HG03159 (cell line): ENCODE results near the gene HELZ2.

ENCODE experiments used
- ATAC-seq: cut with Tn5 transposase; IDR thresholded peaks from one replicate; pipeline ENCODE4 v1.9.1; 2021; ENCODE audit warnings: mild to moderate bottlenecking, moderate library complexity; ENCODE audit not compliant: unreplicated experiment

HELZ2 gene

GRCh38 chr20:63553251-63553932 lies 20.6 kb downstream of the HELZ2 start:
- peak; percentile 35 for ATAC-seq

DNA sequence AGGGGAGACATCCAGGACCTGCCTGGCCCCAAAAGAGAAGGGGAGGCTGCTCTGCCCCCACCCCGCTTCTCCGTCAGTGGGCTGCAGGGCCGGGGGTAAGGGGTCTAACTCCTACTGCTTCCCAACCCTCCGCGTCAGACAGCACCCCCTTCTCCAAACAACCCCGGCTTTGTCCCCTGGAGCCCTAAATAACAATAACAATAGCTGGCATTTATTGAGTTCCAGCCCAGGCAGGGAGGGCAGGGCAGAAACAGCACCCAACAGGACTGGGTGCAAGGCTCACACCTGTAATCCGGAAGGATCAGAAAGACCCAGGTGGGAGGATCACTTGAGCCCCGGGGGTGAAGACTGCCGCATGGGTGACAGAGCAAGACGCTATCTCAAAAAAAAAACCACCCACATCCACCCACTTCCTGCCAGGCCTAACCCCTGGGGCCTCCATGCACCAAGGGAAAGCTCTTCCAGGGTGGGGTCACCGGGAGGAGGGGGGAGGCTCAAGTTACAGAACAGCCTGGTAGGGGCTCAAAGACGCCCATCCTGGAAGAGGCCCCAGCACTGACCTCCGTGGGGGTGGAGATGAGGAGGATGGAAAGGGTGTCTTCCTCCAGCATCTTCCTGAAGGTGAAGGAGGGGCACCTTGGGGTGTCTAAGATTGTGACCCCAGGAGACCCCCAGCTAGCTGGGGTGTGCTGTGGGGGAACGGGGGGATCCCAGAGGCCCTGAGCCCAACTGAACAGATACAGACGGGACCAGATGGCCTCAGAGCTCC lies 21.4 kb downstream of the HELZ2 start:
- peak; percentile 33 for ATAC-seq

DNA sequence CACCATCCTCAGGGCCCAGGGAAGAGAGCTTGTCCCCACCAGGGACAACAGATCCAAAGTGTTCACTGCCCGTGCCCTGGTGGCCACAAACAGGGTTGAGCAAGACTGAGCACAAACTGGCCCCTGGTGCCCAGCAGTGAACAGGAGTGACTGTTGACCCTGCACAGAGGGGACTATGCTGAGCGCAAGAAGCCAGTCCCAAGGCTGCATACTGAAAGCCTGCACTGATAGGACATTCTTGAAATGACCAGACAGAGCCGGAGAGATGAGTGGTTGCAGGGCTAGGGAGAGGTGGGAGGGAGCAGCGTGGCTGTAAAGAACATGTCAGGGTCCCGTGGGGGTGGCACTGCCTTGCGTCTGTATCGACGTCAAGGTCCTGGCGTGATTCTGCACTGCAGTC lies 23.0 kb downstream of the HELZ2 start:
- ATAC-seq: no peak

DNA sequence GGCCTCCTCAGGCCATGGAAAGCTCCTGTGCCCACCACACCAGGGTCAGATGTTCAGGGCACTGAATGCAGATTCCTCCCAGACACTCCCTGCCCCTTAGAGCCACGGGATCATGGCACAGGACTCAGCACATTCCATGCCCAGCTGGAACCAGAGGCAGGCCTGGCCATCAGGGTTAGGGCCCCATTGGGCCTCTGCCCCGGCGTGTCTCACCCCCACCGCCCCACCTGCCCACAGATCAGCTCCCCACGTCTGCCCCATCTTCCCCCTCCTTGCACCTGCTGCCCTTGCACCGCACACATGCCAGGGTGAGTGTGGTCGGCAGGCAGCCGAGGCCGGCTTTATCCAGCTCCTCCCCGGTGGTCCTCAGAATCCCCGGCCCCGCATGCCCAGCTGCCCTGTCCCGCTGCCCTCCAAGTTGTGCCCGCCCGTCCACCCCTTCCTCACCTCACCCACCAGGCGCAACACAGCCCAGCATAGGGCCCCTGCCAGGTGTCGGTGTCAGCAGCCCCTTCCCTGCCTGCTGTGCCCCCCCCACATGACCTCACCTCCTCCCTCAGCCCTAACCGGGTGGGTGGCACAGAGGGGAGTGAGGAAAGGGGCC lies 24.3 kb downstream of the HELZ2 start:
- no peak for ATAC-seq

DNA sequence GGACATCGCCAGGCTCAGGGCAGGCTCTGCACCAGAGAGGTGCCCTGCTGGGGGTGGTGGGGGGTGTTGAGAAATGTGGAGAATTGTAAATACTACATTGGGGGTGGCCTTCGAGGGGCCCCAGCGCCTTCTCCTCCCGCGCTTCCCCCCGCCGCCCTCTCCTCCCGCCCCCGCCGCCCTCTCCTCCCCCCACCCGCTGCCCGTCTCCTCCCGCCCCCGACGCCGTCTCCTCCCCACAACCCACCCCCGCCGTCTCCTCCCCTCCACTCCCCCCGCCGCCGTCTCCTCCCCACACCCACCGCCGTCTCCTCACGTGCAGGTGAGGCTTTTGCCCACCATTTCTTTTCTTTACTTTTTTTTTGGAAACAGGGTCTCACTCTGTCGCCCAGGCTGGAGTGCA lies 25.0 kb downstream of the HELZ2 start:
- no peak for ATAC-seq

GRCh38 chr20:63548542-63548941 lies 25.5 kb downstream of the HELZ2 start:
- no peak for ATAC-seq

GRCh38 chr20:63547725-63548480 lies 26.1 kb downstream of the HELZ2 start, which contains the start of gene SRMS:
Gene SRMS, minus strand, starts transcription at chr20:63547749. Its CDS starts 286 bp downstream, at chr20:63547463.
- no peak for ATAC-seq

- ATAC-seq: no peak
Observed at GRCh38 chr20:63546956-63547724, 26.9 kb downstream of the HELZ2 start.

DNA sequence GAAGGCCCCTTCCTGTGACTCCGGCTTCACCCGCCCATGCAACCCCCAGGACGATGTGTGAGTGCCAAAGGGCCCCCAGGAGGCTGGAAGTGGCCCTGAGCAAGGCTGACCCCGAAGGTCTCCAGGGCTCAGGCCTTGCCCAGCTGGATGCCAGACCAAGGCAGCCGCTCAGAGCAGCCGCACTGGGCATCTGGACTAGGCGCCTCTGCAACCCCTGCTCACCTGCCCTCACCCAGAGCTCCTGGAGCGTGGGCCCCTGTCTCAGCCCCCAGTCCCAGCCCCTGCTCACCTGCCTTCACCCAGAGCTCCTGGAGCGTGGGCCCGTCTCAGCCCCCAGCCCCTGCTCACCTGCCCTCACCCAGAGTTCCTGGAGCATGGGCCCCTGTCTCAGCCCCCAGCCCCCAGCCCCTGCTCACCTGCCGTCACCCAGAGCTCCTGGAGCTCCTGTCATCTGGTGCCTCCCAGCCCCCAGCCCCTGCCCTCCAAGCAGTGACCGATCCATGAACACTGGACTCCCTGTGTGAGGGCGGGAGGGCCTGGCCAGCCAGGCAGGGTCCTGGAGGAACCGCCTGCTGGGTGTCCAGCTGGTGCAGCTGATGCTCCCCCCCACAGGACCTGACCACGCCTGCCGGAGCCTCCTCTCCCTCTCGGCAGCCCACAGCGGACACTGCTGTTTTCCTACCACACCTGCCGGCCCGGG lies 27.6 kb downstream of the HELZ2 start:
- no peak for ATAC-seq

GRCh38 chr20:63545814-63546213 lies 28.2 kb downstream of the HELZ2 start:
- ATAC-seq: no peak

DNA sequence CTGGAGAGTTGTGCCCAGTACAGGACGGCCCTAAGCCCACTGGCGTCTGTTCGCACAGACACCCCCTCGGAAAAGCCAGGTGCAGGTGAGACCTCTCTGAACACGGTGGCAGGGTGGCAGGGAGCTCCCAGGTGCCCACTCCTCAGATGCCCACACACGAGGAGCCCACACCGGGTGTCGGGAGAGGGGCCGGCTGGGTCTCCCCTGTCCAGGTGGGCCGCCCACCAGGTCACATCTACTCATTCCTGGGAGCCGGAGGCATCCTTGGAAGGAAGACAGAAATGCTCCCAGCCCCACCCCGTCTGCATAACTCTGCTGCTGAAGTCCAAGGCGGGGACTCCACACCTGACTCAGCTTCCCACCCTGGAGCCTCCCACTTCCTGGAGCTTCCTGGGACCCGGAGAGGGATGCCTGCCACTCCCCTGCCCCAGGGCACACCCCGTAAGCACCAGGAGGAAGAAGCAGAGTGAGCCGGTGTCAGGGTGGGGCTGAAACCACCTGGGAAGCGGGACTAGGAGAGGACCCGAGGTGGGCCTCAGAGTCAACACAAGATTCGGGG lies 29.0 kb downstream of the HELZ2 start:
- no peak for ATAC-seq

- ATAC-seq: no peak
Observed at GRCh38 chr20:63544241-63544957, 29.6 kb downstream of the HELZ2 start.

DNA sequence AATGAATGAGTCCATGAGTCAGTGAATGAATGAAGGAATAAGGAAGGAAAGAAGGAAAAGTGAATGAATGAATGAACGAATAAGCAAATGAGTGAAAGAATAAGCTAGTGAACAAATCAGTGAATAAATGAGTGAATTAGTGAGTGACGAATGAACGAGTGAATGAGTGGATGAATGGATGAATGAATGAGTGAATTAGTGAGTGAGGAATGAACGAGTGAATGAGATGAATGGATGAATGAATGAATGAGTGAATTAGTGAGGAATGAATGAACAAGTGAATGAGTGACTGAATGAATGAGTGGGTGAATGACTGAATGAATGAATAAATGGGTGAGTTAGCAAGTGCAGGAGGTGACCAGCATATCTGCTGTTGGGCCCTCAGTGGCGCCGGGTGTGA lies 30.3 kb downstream of the HELZ2 start:
- ATAC-seq: no peak

DNA sequence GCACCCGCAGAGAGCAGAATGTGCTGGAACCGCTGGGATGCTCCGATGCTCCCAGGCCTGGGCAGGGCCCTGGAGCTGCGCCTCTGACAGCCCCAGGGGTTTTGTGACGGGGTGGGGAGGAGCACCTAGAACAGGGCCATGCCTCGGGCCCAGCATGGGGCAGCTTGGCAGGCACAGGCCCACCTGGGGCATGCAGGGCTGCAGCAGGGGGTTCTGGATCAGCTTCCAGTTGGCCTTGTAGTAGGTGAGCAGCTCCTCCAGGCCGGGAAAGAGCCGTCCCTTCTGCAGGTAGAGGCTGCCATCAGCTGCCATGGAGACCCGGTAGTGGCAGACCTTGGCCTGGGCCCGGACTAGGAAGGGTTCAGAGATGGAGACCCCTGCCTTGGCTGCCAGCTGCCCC lies 30.9 kb downstream of the HELZ2 start:
- ATAC-seq: no peak

DNA sequence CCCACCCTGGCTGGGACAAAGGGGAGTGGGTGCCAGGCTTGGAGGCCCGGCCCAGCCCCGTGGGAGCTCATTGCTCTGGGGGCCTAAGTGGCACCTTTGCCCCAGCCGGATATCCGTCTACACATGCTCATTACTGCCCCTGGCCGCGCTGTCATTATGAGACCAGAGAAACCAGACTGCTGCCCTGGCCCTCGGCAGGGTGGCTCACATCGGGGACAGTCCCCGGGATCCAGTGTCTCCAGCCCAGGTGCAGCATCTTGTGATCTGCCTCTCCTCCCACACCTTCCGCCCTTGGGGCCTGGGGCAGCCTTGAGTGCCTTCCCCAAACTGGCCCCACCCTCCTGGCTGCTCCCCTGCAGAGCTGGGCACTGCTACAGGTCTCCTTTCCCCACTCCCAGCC lies 31.3 kb downstream of the HELZ2 start:
- ATAC-seq: no peak

- no peak for ATAC-seq
Observed at GRCh38 chr20:63542031-63542559, 31.9 kb downstream of the HELZ2 start.

DNA sequence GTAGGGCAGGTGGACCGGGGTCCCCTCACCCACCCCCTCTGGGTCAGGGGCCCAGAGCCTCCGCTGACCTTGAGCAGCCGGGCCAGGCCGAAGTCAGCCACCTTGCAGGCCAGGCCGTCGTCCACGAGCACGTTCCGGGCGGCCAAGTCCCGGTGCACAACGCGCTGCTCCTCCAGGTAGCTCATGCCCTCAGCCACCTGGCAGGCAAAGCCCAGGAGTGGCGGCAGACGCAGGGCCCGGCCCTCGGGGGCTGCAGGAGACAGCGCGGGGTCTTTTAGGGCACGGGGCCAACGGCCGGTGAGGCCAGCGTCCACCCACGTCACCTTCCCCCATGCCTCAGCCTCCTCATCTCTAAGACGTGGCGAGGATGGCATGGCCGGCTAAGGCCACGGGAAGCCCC lies 32.7 kb downstream of the HELZ2 start:
- no peak for ATAC-seq

DNA sequence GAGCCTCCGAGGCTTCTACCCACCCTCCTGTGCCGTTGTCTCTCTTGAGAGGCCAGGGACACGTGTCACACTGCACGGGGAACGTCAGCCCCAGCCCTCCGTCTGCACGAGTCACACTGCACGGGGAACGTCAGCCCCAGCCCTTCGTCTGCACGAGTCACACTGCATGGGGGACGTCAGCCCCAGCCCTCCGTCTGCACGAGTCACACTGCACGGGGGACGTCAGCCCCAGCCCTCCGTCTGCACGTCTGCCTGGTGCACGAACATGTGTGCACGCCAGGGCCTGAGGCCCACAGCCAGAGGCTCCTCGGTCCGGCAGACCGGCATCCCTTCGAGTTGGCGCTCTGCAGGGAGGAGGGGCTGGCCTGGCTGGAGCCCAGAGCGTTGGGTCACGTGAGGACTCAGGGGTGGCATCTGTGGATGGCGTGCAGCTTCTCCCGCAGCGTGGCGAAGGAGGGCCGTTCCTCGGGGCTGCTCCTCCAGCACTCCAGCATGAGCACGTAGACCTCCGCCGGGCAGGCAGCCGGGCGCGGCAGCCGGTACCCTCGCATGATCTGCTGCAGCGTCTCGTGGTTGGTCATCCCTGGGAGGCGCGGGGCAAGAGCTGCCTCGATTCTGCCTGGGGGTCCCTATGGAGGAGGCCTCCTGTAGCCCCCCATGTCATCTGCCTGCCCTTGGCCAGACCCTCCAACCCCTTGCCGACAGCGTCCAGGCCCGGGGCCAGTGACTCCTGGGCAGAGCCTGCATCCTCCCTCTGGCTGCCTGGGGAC lies 33.4 kb downstream of the HELZ2 start:
- no peak for ATAC-seq
